SK-N-SH treated with all-trans-retinoic acid at 6 μM for 48 hours (cell line): ENCODE data around the gene PRKG1.

Experiments used
- BACH2 ChIP-seq: fragments of 250-450 bp; sonication (Bioruptor Pico); IDR thresholded peaks from 2 replicates; pipeline ENCODE4 v1.9.0; 2021; ENCODE audit warnings: mild to moderate bottlenecking, borderline replicate concordance
- CREB5 ChIP-seq: fragments of 250-450 bp; sonication (Bioruptor Pico); IDR thresholded peaks from 2 replicates; pipeline ENCODE4 v1.5.1; 2020; ENCODE audit warnings: low read depth, mild to moderate bottlenecking, moderate library complexity
- ESRRG ChIP-seq: fragments of 250-450 bp; sonication (Bioruptor Pico); IDR thresholded peaks from 2 replicates; pipeline ENCODE4 v1.6.1; 2021; ENCODE audit warnings: mild to moderate bottlenecking
- PATZ1 ChIP-seq: fragments of 250-450 bp; sonication (Bioruptor Pico); IDR thresholded peaks from 2 replicates; pipeline ENCODE4 v1.8.0; 2020; ENCODE audit warnings: mild to moderate bottlenecking, moderate library complexity, borderline replicate concordance
- PPARA ChIP-seq: fragments of 250-450 bp; sonication (Bioruptor Pico); IDR thresholded peaks from 2 replicates; pipeline ENCODE4 v1.5.0; 2020; ENCODE audit warnings: mild to moderate bottlenecking, borderline replicate concordance
- ZFP3 ChIP-seq: fragments of 250-450 bp; sonication (Bioruptor Pico); IDR thresholded peaks from 2 replicates; pipeline ENCODE4 v1.5.0; 2020; ENCODE audit warnings: mild to moderate bottlenecking, moderate library complexity
- ZFP30 ChIP-seq: fragments of 450-650 bp; formaldehyde crosslinking; IDR thresholded peaks from 2 replicates; pipeline ENCODE4 v1.5.0; 2022; ENCODE audit warnings: mild to moderate bottlenecking, moderate library complexity
- ZNF565 ChIP-seq: fragments of 450-650 bp; formaldehyde crosslinking; conservative IDR thresholded peaks from 2 replicates; pipeline ENCODE4 v1.5.0; 2020; ENCODE audit warnings: low read depth, mild to moderate bottlenecking, moderate library complexity
- ZNF8 ChIP-seq: fragments of 450-650 bp; formaldehyde crosslinking; IDR thresholded peaks from 2 replicates; pipeline ENCODE4 v1.5.0; 2020; ENCODE audit warnings: mild to moderate bottlenecking, moderate library complexity

- TF ChIP-seq BACH2, result no peak
- no peak for TF ChIP-seq ZNF8 (CRISPR knock-in tag)
- no peak for TF ChIP-seq PATZ1
- TF ChIP-seq PPARA, result no peak
- no peak for TF ChIP-seq CREB5
- no peak for TF ChIP-seq ZFP3 (CRISPR knock-in tag)
- TF ChIP-seq ZFP30, result no peak
- TF ChIP-seq ZNF565, result no peak
- no peak for TF ChIP-seq ESRRG (CRISPR knock-in tag)
Measured at GRCh38 chr10:51083356-51083853, 9.1 kb downstream of the PRKG1 start.
